Mammary epithelial cell (primary cell): Measurements from ENCODE around the gene GTF3C2.

Source experiments
- EZH2 ChIP-seq: IDR thresholded peaks from 2 replicates; pipeline ENCODE4 v1.6.1; 2012; ENCODE audit warnings: low read length, inconsistent platforms, borderline replicate concordance
- TF ChIP-seq, protein P1 (sequence below), 2 donors: IDR thresholded peaks in 1 of 2; conservative IDR thresholded peaks in 1 of 2; 2 replicates each; pipeline ENCODE4 v1.5.1; 2011 to 2012; ENCODE audit warnings: inconsistent platforms in 2 of 2, low read length in 2 of 2, mild to moderate bottlenecking in 2 of 2, control low read depth in 1 of 2, low read depth in 1 of 2; ENCODE audit not compliant: insufficient read depth in 1 of 2; ENCODE audit errors: extremely low read depth in 1 of 2

DNA sequence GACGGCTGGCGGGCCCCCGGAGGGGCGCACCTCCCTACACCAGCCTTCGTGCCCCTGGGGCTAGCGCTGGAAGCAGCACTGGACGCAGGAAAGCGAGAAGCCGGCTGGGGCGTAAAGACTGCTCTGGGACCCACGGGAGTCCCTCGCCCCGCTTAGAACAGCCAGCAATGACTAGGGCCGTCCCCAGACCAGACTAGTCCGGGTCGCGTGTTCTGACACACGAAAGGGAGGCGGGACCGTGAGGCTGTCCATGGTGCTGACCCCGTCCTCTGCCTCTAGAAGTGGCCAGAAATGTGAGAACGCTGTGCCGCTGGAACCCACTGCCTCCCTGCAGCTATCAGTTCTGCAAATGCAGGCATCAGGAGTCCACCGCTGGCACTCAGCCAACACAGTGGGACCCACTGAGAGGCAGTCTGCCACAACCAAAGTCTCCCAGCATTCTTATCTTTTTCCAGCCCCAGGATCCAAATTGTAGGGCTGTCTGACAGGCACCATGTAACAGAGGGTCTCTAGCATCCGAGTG, 48.1 kb downstream of the GTF3C2 start, which contains the start of gene UCN:
- TF ChIP-seq EZH2, result no peak
- TF ChIP-seq, protein P1, sequence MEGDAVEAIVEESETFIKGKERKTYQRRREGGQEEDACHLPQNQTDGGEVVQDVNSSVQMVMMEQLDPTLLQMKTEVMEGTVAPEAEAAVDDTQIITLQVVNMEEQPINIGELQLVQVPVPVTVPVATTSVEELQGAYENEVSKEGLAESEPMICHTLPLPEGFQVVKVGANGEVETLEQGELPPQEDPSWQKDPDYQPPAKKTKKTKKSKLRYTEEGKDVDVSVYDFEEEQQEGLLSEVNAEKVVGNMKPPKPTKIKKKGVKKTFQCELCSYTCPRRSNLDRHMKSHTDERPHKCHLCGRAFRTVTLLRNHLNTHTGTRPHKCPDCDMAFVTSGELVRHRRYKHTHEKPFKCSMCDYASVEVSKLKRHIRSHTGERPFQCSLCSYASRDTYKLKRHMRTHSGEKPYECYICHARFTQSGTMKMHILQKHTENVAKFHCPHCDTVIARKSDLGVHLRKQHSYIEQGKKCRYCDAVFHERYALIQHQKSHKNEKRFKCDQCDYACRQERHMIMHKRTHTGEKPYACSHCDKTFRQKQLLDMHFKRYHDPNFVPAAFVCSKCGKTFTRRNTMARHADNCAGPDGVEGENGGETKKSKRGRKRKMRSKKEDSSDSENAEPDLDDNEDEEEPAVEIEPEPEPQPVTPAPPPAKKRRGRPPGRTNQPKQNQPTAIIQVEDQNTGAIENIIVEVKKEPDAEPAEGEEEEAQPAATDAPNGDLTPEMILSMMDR (conservative IDR thresholded peaks at IDR 0.05 in 1 of 2, IDR thresholded peaks at IDR 0.05 in 1 of 2; ENCODE audit: extremely low read depth in 1 of 2, insufficient read depth in 1 of 2, low read depth in 1 of 2, low read length in 2 of 2), result no peak
